Natural killer cell (primary cell): ENCODE measurements around the gene THSD4. TPM values are rescaled to one million over a fixed set of nuclear protein-coding genes. Genes with fewer than 3 reads are reported as not detected.

Source experiments
- ATAC-seq, 3 donors: fragments of 150-1000 bp in 2 of 3; fragments of 200-7000 bp in 1 of 3; cut with Tn5 transposase; 1 replicate in 1 of 3; 2 replicates in 2 of 3; pipeline ENCODE4 v1.10.0; 2021; ENCODE audit warnings: mild to moderate bottlenecking in 2 of 3, moderate library complexity in 2 of 3
- DNase-seq, 2 donors: peaks; one replicate each; pipeline versions ENCODE4 v3.0.0 to v3.0.0-alpha.2; 2013 to 2021; ENCODE audit warnings: mixed read lengths in 1 of 2
- H3K27ac ChIP-seq: one replicate; pipeline ENCODE4 v1.5.1; 2013; ENCODE audit warnings: mild to moderate bottlenecking, low read length
- H3K27me3 ChIP-seq: one replicate; pipeline ENCODE4 v1.6.1; 2013; ENCODE audit warnings: low read length; ENCODE audit not compliant: control insufficient read depth, insufficient read depth
- H3K36me3 ChIP-seq: one replicate; pipeline ENCODE4 v1.6.1; 2013; ENCODE audit warnings: low read length; ENCODE audit not compliant: control insufficient read depth, insufficient read depth
- H3K4me1 ChIP-seq: one replicate; pipeline ENCODE4 v1.6.1; 2013; ENCODE audit warnings: low read length; ENCODE audit not compliant: control insufficient read depth, insufficient read depth
- H3K4me3 ChIP-seq: one replicate; pipeline ENCODE4 v1.5.1; 2013; ENCODE audit warnings: low read length
- H3K9me3 ChIP-seq: one replicate; pipeline ENCODE4 v1.6.1; 2013; ENCODE audit warnings: low read length; ENCODE audit not compliant: control insufficient read depth, insufficient read depth
- H3K27ac Mint-ChIP-seq, 2 donors: one replicate each; pipeline ENCODE4 v1.8.0; 2022; ENCODE audit warnings: mild to moderate bottlenecking in 2 of 2, mixed read lengths in 2 of 2, moderate library complexity in 1 of 2
- H3K27me3 Mint-ChIP-seq, 2 donors: one replicate each; pipeline ENCODE4 v1.8.0; 2022; ENCODE audit warnings: low read depth in 2 of 2, mixed read lengths in 2 of 2
- H3K36me3 Mint-ChIP-seq: one replicate; pipeline ENCODE4 v1.8.0; 2022; ENCODE audit warnings: mixed read lengths
- H3K4me1 Mint-ChIP-seq, 2 donors: one replicate each; pipeline ENCODE4 v1.8.0; 2022; ENCODE audit warnings: mixed read lengths in 2 of 2
- H3K4me3 Mint-ChIP-seq: one replicate; pipeline ENCODE4 v1.8.0; 2022; ENCODE audit warnings: mild to moderate bottlenecking, moderate library complexity, mixed read lengths
- H3K9me3 Mint-ChIP-seq, 2 donors: one replicate each; pipeline ENCODE4 v1.8.0; 2022; ENCODE audit warnings: mixed read lengths in 2 of 2
- CTCF ChIP-seq: fragments of 200-600 bp; IDR thresholded peaks from one replicate; pipeline ENCODE4 v1.8.0; 2022; ENCODE audit warnings: antibody characterized with exemption
- WGBS: methylation state at CpG from one replicate; pipeline ENCODE4 v1.1.7; 2013; ENCODE audit warnings: missing lambda C conversion rate; ENCODE audit not compliant: insufficient coverage; 5-methylcytosine and 5-hydroxymethylcytosine counted together
- intact Hi-C: fragments of 100-400 bp; cut with micrococcal nuclease; formaldehyde crosslinking; loops from one replicate; pipeline ENCODE4 v1.14.2; 2022
- total RNA-seq, 4 donors: library from RNA; stranded (reverse); fragments of 120-200 nt in 1 of 4; gene quantifications; one replicate each; pipeline versions ENCODE4 v1.2.3 to v1.2.4, GENCODE V29; 2013 to 2022

The THSD4 gene
- total RNA-seq, 3 donors from 2014 or later (not counting 1 experiment from before 2014, with no cell fraction given) = not detected

- no peak for TF ChIP-seq CTCF
- no peaks in the 10 kb centered on the region for H3K9me3 Mint-ChIP-seq
- 96% methylated on average over 6 of the region's 6 CpGs for WGBS
- Histone ChIP-seq H3K4me3 (no peak overlapping the region), H3K27me3 (no peaks in the 10 kb centered on the region), H3K27ac (no peak overlapping the region), H3K4me1 (no peaks in the 10 kb centered on the region), H3K36me3 (no peaks in the 10 kb centered on the region), H3K9me3 (no peaks in the 10 kb centered on the region)
- ATAC-seq = no peak
- no peaks in the 10 kb centered on the region for H3K4me1 Mint-ChIP-seq
- no peak overlapping the region for H3K4me3 Mint-ChIP-seq
- peaks cover 13 to 29% of the 10 kb centered on the region in 2 donors for H3K27me3 Mint-ChIP-seq
- no peaks in the 10 kb centered on the region for H3K36me3 Mint-ChIP-seq
- DNase-seq = no peak
- intact Hi-C loops = no loop called here
- no peak overlapping the region for H3K27ac Mint-ChIP-seq
Observed at GRCh38 chr15:71148048-71148447, 32.8 kb downstream of the THSD4 start.

GRCh38 chr15:71149646-71150557 lies 34.6 kb downstream of the THSD4 start:
- no peak overlapping the region for H3K4me3 Mint-ChIP-seq
- DNase-seq = no peak
- no peaks in the 10 kb centered on the region for H3K36me3 Mint-ChIP-seq
- no peak overlapping the region for H3K4me3 ChIP-seq
- H3K9me3 ChIP-seq = no peaks in the 10 kb centered on the region
- WGBS = 83% methylated on average over 7 of the region's 7 CpGs
- H3K9me3 Mint-ChIP-seq = no peaks in the 10 kb centered on the region
- intact Hi-C loops = no loop called here
- peaks cover 11 to 15% of the 10 kb centered on the region in 2 donors for H3K27me3 Mint-ChIP-seq
- H3K36me3 ChIP-seq = no peaks in the 10 kb centered on the region
- H3K4me1 Mint-ChIP-seq = no peaks in the 10 kb centered on the region
- no peak overlapping the region for H3K27ac ChIP-seq
- no peak for ATAC-seq
- no peak overlapping the region for H3K27ac Mint-ChIP-seq
- no peaks in the 10 kb centered on the region for H3K4me1 ChIP-seq
- H3K27me3 ChIP-seq = no peaks in the 10 kb centered on the region
- TF ChIP-seq CTCF = no peak

- DNase-seq (no peak), ATAC-seq (no peak)
- Mint-ChIP-seq H3K9me3 (no peaks in the 10 kb centered on the region), H3K27me3 (peaks cover 6 to 7% of the 10 kb centered on the region in 2 donors), H3K4me3 (no peak overlapping the region), H3K4me1 (no peaks in the 10 kb centered on the region), H3K27ac (no peak overlapping the region), H3K36me3 (no peaks in the 10 kb centered on the region)
- intact Hi-C loops = no loop called here
- Histone ChIP-seq H3K9me3 (no peaks in the 10 kb centered on the region), H3K4me1 (no peaks in the 10 kb centered on the region), H3K4me3 (no peak overlapping the region), H3K36me3 (no peaks in the 10 kb centered on the region), H3K27me3 (no peaks in the 10 kb centered on the region), H3K27ac (no peak overlapping the region)
- TF ChIP-seq CTCF = no peak
- 63% methylated on average over 2 of the region's 2 CpGs for WGBS
Observed at GRCh38 chr15:71151081-71151480, 35.8 kb downstream of the THSD4 start.
